ENCODE measurements around the gene EYA3. TPM values are rescaled to one million over a fixed set of nuclear protein-coding genes. Genes with fewer than 3 reads are reported as not detected.

The EYA3 gene
- total RNA-seq, 1 donor from 2014 or later: 9.4 TPM

- DNase-seq (ENCODE audit: low spot score in 2 of 2): no peak
- no peak for FAIRE-seq
Observed at GRCh38 chr1:27974417-27974781, 114.0 kb downstream of the EYA3 start.

- DNase-seq (ENCODE audit: low spot score in 2 of 2) (no peak), FAIRE-seq (no peak)
Observed at GRCh38 chr1:27973771-27974416, 114.5 kb downstream of the EYA3 start.

- FAIRE-seq: no peak
- no peak for DNase-seq (ENCODE audit: low spot score in 2 of 2)
Observed at GRCh38 chr1:27972141-27972540, 116.3 kb downstream of the EYA3 start.

GRCh38 chr1:27971674-27972073 is 116.7 kb downstream of the EYA3 start:
- DNase-seq (ENCODE audit: low spot score in 2 of 2): no peak
- FAIRE-seq: no peak

GRCh38 chr1:27970401-27970800 is 118.0 kb downstream of the EYA3 start:
- FAIRE-seq: no peak

GRCh38 chr1:27968692-27969091 is 119.7 kb downstream of the EYA3 start:
- FAIRE-seq (no peak), DNase-seq (ENCODE audit: low spot score in 2 of 2) (no peak)

More at GRCh38 chr1:27970401-27970800, 118.0 kb downstream of the EYA3 start:
- DNase-seq (ENCODE audit: low spot score in 2 of 2): no peak

- no peak for DNase-seq (ENCODE audit: low spot score in 2 of 2)
- no peak for FAIRE-seq
Observed at GRCh38 chr1:27967884-27968466, 120.4 kb downstream of the EYA3 start.

GRCh38 chr1:27967106-27967883 is 121.1 kb downstream of the EYA3 start:
- DNase-seq (ENCODE audit: low spot score in 2 of 2) (no peak), FAIRE-seq (no peak)

GRCh38 chr1:27966402-27967105 is 121.9 kb downstream of the EYA3 start:
- DNase-seq (ENCODE audit: low spot score in 2 of 2) (no peak), FAIRE-seq (no peak)

- DNase-seq (ENCODE audit: low spot score in 2 of 2) (no peak), FAIRE-seq (no peak)
Observed at GRCh38 chr1:27963393-27963792, 125.0 kb downstream of the EYA3 start.

GRCh38 chr1:27961646-27962221 is 126.7 kb downstream of the EYA3 start:
- DNase-seq (ENCODE audit: low spot score in 2 of 2) (no peak), FAIRE-seq (no peak)

GRCh38 chr1:27960762-27961645 is 127.4 kb downstream of the EYA3 start:
- DNase-seq (ENCODE audit: low spot score in 2 of 2): peak; percentile 45 to 67
- FAIRE-seq: no peak

- DNase-seq (ENCODE audit: low spot score in 2 of 2) (peak; percentile 88 to 90), FAIRE-seq (no peak)
Observed at GRCh38 chr1:27959792-27960603, 128.4 kb downstream of the EYA3 start, which contains the start of gene XKR8. Gene XKR8 (plus strand): TSS chr1:27959973. CDS start chr1:27960070, 97 bp downstream.

- FAIRE-seq (no peak), DNase-seq (ENCODE audit: low spot score in 2 of 2) (no peak)
Observed at GRCh38 chr1:27958513-27958912, 129.9 kb downstream of the EYA3 start.

- FAIRE-seq: no peak
- DNase-seq (ENCODE audit: low spot score in 2 of 2): no peak
Observed at GRCh38 chr1:27957655-27958054, 130.8 kb downstream of the EYA3 start.

- DNase-seq (ENCODE audit: low spot score in 2 of 2): no peak
- no peak for FAIRE-seq
Observed at GRCh38 chr1:27956761-27957160, 131.6 kb downstream of the EYA3 start.

- no peak for DNase-seq (ENCODE audit: low spot score in 2 of 2)
- no peak for FAIRE-seq
Observed at GRCh38 chr1:27955076-27955475, 133.3 kb downstream of the EYA3 start.

- FAIRE-seq: no peak
- no peak for DNase-seq (ENCODE audit: low spot score in 2 of 2)
Observed at GRCh38 chr1:27954186-27954585, 134.2 kb downstream of the EYA3 start.

GRCh38 chr1:27952147-27952546 is 136.3 kb downstream of the EYA3 start:
- FAIRE-seq: no peak
- DNase-seq (ENCODE audit: low spot score in 2 of 2): no peak
